ENCODE results near the gene VASN. TPM values are rescaled to one million over a fixed set of nuclear protein-coding genes. Genes with fewer than 3 reads are reported as not detected.

VASN gene
- total RNA-seq, 1 donor from 2014 or later: 1.6 TPM

DNA sequence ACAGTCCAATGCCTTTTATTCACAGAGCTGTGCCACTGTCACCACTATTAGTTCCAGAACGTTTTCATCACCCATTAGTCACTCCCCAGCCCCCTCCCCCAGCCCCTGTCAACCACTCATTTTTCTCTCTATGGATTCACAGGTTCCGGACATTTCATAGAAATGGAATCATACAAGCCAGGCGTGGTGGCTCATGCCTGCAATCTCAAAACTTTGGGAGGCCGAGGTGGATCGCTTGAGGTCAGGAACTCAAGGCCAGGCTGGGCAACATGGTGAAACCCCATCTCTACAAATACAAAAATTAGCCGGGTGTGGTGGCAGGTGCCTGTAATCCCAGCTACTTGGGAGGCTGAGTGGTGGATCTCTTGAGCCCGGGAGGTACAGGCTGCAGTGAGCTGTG, 19.8 kb upstream of the VASN start:
- peak; percentile 31 to 32 for DNase-seq (ENCODE audit: low read depth in 2 of 2)

DNA sequence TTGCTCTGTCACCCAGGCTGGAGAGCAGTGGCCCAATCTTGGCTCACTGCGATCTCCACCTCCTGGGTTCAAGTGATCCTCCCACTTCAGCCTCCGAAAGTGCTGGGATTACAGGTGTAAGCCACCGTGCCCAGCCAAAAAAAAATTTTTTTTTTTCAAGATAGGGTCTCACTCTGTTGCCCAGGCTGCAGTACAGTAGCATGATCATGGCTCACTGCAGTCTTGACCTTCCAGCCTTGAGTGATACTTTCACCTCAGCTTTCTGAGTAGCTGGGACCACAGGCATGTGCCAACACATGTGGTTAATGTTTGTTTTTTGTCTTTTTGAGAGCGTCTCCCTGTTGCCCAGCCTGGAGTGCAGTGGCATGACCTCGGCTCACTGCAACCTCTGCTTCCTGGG, 18.8 kb upstream of the VASN start:
- no peak for DNase-seq (ENCODE audit: low read depth in 2 of 2)

DNA sequence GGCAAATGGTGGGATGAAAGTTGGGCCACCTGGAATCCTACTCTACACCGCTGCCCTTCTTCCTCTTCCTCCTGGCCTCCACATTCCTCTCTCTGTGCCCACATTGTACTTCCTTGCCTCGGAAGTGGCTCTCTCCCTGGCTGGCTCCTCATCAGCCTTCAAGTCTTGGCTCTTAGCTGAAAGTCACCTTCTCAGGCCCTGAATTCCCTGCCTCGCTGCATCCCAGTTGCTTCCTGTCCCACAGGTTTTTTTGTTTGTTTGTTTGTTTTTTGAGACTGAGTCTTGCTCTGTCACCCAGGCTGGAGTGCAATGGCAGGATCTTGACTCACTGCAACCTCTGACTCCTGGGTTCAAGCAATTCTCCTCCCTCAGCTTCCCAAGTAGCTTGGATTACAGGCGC, 18.0 kb upstream of the VASN start:
- DNase-seq (ENCODE audit: low read depth in 2 of 2): no peak

DNA sequence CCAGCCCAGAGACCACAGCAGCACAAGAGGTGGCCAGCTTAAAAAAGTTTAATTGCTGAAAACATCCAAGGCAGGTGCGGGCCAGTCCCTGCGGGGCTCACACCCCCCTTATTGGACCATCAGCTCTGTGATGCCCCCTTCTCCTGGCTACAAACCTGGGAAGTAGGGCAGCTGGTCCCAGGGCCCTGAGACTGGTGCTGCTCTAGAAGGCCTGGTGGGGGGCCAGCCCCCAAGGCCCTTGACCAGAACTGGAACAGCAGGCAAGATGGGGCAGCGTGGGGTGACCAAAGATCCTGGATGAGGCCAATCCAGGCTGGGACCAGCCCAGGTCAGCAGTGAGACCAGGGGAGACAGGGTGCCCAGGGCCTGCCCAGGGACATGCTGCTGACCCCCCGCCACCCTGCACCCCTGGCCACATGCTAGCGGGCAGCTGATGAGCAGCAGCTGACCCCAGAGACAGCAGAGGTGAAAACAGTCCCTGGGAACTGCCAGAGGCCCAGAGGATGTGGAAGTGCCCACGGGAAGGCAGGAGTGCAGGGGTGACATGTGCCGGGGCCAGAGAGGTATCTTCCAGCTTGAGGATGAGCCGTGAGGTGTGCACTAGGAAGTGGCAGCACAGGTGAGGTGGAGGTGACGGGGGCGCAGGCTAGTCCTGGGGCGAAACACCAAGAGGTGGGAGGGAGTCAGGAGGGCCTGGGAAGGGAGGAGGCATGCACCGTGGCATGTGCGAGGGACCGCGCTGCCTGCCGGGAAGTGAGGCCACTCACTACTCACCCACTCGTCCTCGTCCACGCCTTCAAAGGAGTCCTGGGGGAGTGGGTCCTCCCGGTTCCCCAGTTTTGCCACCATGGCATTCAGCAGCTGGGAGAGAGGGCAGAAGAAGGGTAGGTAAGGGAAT, 16.9 kb upstream of the VASN start:
- DNase-seq (ENCODE audit: low read depth in 2 of 2): no peak

DNA sequence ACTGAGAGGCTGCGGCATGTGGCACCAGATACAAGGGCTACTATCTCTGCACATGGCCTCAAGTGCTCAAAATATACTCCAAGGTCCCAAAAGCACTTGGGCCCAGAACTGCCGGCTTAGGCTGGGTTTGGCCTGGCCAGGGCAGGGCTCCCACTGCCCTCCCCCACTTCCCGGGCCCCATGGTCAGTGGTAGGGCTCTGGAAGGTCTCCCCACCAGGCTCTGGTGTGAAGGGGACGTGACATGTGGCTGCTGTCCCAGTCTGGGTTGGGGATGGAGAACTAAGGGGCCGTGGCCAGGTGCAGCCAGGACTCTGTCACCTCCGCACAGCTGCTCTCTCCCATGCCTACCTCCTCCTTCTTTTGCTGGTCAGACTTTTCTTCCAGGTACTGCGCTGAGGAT, 14.8 kb upstream of the VASN start:
- no peak for DNase-seq (ENCODE audit: low read depth in 2 of 2)

DNA sequence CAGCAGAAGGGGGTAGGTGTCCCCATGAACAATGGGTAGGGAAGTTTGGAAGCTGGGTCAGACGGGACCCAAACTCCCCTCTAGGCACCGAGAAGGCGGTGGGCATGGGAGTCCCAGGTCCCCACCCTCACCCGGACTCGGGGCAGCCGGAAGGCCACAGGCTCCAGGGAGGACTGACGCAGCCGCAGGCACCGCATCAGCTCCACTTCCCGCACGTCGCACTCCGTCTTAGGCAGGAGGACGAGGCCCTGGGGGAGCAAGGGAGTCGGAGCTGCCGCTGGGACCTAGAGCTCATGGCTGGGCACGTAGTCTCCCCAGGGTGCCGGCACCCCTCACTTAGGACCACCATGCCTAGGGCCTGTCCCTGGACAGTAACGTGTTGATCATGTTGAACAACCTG, 13.4 kb upstream of the VASN start:
- DNase-seq (ENCODE audit: low read depth in 2 of 2): no peak

DNA sequence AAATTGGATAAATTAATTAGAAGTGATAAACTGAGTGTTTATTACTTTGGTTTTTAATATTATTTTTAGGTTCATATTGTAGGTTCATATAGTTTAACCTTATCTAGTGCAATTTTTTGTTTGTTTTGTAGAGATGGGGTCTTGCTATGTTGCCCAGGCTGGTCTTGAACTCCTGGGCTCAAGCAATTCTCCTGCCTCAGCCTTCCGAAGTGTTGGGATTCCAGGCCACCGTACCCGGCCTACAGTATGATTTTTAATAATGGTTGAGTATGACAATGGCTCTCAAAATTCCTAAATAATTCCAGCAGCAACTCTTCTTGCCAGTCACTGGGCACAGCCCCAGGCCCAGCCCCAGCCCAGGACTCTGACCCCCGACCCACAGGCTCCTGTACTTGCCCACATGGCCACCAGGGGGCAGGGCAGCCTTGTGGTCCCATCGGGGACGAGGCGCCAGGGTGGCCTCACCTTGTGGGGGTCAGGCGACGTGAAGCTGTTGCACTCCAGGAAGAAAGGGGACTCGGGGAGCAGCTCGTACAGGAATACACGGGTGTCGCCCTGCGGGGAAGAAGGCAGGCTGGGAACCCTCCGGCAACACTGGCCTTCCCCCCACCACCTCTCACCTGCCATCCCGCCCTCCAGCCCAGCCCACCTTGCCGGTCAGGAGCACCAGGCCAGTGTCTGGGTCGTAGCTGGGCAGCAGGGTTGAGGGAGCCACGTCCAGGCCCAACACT, 12.7 kb upstream of the VASN start:
- DNase-seq (ENCODE audit: low read depth in 2 of 2): peak; percentile 30 to 66

DNA sequence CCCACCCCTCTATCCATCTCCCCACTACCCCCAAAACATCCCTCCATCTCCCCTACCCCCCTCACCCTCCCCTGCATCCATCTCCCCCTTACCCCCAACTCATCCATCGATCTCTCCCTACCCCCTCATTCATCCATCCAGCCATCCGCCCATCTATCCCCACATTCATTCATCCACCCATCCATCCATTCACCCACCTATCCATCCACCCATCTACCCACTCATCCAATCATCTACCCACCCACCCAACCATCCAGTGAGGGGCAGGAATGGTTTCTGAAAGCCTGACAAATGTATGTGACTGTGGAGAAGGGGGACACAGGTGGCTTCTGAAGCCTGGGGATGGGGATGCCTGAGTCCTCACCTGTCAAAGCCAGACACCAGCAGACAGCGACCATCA, 11.7 kb upstream of the VASN start:
- DNase-seq (ENCODE audit: low read depth in 2 of 2): no peak

DNA sequence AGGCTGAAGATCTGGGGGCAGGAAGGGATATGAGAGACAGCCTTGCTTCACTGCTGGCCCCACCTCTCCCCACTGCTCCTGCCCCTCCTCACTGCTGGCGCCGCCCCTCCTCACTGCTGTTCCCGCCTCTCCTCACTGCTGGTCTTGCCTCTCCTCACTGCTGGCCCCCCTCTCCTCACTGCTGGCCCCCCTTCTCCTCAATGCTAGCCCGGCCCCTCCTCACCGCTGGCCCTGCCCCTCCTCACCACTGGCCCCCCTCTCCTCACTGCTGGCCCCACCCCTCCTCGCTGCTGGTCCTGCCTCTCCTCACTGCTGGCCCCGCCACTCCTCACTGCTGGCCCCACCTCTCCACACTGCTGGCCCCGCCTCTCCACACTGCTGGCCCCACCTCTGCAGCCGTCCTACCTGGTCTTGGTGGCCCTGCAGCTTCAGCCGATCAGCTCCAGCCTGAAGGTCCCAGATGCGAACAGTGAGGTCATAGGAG, 11.1 kb upstream of the VASN start:
- DNase-seq (ENCODE audit: low read depth in 2 of 2): no peak

DNA sequence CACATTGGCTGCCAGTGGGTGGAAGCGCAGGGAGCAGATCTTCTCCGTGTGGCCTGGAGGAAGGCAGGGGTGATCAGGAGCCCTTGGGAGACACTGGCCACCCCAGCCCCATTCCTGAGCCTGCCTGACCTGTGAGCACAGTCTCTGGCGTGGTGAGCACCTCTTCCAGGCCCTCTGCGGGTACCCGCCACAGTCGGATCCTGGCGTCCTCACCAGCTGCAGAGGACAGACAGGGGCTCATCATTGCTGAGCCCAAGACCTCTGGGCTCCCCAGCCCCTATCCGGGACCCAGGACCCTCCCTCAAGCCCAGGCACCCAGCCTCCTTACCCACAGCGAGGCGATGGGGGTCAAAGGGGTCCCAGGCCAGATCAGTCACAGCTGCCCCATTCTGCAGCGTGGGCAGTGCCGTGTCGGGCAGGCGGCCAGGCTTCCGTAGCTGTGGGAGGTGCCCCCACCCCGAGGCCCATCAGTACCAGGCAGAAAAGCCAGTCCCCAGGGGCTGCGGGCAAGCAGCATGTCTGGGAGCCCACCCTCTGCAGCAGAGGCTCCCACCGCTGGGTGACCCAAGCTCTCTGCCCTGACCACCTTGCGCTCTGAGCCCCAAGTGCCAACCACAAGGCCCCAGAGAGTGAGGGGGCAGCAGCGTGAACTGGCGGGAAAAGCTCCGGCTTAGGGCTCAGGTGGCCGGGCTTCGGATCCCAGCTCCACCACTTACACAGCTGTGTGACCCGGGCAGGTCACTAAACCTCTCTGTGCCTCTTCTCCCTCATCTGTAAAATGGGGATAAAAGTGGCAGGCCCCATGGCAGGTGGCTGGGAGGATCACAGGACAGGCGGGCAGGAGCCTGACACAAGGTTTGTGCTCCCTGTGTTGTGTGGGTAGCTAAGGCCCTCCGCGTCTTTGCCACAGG, 10.4 kb upstream of the VASN start:
- no peak for DNase-seq (ENCODE audit: low read depth in 2 of 2)

DNA sequence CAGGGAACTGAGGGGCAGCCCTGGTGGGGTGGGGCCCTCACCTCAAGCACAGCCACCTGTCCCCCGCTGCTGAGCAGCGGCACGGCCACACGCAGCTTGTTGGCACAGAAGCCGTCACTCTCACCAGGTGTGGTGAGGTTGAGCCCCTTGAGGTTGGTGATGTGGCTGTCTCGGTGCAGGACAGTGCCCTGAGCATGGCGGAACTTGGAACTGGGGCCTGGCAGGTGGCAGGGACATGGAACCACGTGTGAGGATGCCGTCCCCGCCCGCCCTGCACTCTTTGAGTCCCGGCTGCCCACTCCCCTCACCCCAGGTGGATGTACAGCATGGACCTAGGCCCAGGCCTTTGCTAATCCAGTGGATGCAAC, 9.7 kb upstream of the VASN start:
- no peak for DNase-seq (ENCODE audit: low read depth in 2 of 2)

DNA sequence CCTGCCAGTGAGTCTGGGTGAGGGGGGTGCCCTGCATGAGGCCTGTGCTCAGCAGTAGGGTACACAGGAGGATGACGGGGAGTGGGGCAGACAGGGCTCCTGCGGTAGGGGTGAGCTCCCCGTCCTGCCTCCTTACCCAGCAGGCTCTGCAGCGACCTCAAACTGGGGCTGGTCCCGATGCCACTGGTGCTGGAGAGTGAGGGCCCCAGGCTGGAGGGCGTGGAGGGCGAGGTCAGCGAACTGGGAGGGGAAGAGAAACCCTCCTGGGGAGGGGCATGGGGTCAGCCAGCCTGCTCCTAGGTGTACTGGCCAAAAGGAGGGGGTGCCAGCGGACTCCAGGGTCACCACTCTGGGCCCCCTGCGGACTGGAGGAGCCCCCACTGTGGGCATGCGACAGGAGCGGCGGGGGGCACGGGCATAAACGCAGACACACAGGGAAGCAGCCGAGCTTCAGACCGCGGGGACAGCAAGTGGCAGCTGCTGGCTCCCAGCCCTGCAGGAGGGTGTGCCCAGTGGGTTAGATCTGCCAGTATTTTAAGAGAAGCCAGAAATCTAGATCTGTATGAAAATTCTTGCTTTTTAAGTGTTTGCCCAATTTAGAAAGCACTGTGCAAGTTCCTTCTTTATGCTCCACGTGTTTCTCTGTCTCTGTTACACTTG, 9.0 kb upstream of the VASN start:
- no peak for DNase-seq (ENCODE audit: low read depth in 2 of 2)

DNA sequence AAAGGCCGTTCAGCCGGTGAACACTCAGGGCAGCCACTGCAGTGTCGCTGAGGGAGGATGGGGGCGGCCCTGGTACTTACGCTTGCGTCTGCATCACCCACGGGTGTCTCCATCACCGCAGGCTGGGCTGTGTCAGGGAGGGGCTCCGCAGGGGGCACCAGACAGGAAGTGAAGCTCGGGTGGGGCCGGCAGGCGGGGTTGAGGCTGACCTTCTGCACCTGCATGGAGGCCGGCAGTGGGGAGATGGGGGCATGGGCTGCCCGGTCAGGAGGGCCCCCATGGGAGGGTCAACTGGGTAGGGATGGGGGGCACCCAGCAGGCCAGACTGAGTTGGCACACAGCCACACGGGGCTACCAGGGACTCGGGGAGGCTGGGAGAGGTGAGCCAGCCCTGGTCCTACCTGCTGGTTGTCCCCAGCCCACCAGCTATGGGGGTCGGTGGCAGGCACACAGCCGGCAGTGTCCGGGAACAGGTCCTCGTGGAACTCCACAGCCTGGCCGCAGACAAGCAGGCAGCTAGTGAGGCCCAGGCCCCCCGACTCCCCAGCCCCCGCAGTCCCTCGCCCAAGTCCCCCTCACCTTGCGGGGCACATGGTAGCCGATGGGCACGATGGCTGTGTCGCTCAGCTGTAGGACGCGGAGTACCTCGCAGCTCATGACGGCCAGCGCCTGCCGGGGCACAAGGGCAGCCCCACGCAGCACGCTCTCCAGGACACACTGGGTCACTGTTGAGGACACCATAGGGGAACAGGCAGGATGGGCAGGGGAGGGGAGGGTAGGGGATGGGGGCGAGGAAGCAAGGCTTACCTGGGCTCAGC, 7.2 kb upstream of the VASN start:
- DNase-seq (ENCODE audit: low read depth in 2 of 2): no peak

DNA sequence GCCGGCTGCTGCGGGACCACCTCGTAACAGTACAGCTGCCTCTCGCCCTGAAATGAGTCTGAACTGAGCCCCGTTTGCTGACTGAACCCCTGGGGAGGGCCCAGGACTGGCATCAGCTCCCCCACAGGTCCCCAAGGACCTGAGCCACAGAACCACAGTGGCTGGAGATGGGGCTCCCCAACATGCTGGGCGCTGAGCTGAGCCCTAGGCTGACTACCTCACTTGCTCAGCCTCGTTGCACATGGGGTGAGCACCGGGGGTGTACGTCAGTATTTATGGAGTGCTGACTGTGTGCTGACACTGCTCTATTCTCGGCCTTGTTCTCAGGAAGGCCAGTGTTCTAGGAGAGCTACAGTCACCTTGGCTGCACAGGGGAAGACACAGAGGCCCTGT, 6.6 kb upstream of the VASN start:
- DNase-seq (ENCODE audit: low read depth in 2 of 2): no peak

DNA sequence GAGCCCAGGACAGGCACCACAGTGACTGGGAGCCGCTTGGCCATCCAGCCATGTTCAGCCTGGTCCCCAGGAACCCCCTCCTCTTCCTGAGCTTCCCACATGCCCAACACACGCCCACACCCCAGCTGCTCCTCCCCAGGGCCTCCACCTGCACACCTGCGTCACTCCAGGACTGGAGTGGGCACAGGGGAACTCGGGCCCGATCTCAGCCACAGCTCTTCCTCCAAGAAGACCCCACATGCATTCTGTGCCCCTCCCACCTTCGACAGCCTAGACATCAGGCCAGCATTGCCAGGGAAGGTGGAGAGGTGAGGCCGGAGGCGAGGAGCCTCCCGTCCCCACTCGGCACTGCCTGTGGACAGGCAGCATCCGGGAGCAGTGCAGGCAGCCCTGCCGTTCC, 6.0 kb upstream of the VASN start:
- DNase-seq (ENCODE audit: low read depth in 2 of 2): no peak

DNA sequence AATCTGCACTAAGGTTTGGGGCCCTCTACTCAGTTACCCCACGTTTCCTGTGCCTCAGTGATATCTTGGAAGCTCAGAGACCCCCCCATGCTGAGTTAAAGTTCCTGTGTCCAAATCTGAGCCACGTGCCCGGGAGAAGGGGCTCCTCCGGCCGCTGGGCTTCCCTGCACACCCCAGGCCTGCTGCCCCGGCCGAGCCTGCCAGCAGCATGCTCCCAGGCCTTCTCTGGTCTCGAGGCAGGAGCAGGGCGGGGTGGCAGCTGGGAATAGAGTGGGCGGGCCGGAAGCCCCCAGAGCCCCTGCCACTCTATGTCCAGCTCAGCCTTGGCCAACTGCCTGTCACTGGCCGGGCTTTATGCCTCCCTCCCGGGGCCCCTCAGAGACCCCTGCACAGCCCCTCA, 5.6 kb upstream of the VASN start:
- DNase-seq (ENCODE audit: low read depth in 2 of 2): no peak

DNA sequence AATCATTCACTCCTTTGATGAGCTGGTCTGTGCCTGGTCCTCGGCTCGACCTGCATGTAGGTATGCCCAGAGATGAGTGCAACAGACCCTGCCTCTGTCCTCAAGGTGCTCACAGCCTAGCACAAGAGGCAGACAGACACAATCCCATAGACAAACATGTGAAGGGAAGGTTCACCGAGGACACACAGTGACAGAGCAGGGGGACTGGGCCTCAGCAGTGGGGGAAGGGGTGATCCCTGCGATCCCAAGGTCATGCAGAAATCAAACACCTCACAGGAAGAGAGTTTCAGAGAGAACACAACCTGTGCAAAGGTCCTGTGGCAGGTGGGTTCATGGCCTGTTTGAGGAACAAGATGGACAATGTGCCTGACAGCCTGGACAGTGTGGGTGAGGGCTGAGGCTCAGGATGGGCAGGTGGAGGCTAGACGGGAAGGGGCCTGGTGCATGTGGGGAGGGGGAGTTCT, 4.2 kb upstream of the VASN start:
- DNase-seq (ENCODE audit: low read depth in 2 of 2): no peak

DNA sequence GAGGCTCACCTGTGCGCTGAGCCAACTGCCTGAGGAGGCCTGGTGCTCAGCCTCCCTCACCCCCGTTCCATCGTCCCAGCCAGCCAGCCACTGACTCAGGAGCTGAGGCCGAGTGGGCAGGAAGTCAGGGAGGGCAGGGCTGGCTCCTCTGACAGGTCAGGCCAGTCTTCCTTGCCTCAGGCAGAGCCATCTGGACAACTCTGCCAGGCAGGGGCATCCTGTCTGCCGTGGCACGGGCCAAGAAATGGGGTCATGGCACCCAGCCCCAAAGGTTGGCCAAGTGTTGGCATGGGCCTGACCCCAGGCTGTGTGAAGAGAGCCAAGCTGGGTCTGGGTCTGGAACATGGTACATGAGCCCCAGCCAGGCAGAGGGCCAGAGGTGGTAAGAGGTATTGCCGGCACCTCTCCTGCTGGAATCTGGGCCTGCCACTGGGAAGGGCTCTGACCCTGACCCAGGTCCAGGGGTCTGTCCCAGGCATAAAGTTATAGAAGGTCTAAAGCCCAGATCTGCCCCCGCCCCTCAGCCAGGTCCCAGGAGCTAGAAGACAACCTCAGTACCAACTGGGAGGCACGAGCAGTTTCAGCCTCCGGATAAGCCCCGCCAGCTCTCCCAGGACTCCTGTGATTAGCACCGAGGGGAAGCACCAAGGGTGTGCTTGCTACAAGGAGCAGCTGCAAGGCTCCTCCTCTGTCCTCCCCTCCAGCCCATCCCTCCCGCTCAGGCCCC, 2.5 kb upstream of the VASN start:
- peak in 1 of 2 donors; percentile 39 for DNase-seq (ENCODE audit: low read depth in 2 of 2)

DNA sequence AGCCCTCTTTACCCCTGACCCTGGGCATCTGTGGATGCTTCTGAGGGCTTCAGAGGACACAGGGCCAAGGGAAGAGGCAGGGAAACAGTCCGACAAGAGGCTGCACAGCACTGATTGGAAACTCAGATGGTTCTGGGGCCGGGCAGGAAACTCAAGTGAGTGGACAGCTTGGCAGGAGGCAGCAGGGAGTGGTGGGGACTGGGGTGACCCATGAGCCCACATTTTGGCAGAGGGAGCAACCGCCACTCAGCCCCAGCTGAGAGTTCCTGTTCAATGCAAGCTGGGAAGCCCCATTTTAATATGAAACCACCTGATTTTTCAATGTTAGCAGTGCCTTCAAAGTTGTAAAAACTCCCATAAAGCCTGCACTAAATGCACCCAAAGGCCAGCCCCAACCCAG, 1.5 kb upstream of the VASN start:
- DNase-seq (ENCODE audit: low read depth in 2 of 2): no peak
